ENCODE data around the gene SFXN5. TPM values are rescaled to one million over a fixed set of nuclear protein-coding genes. Genes with fewer than 3 reads are reported as not detected.

Gene SFXN5
- total RNA-seq, 1 experiment from 2014 or later: 31.3 TPM

DNA sequence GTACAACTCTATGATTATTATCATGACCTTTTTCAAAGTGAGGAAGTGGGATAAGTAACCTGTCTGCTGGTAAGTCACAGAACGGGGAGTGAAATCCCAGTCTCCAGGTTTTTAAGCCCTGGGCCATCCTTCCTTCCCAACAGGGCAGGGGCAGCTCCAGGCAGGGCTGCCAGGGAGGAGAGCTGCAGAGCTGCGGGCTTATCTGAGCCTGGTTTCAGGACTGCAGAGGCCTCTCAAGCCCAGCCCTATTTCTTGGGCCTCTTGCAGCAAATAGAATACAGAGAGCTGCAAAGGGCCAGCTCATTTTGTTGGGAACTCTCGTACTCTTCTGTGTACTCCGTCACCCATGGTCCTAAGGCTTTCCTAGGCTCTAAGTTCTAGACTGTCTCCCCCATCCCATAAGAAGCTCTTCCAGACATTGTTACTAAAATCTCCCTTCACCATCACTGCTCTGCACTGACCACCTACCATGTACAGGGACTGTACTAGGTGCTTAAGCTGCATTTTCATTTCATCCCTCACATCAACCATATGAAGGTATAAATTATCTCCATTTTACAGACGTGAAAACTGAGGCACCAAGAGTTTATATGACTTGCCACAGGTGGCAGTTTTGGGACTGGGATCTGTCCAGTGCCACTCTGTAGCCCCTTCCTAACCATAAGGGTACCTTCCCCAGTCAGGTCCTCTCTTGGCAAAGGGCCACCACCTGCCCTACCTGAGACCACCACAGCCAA lies 38.1 kb upstream of the SFXN5 start:
- POLR2A ChIA-PET: no interaction called here
- intact Hi-C loops (cut with micrococcal nuclease; ENCODE audit: unreplicated experiment): loop anchor here (5.0 kb wide), 1 partner anchor 192 kb away; the partner anchor contains the start of gene EMX1
- BruUV-seq (replicated peaks): no TSS peak
- TF ChIP-seq CTCF (IDR thresholded peaks at IDR 0.05; ENCODE audit: insufficient read depth in 1 of 2, low read depth in 1 of 2, low read length in 1 of 2, severe bottlenecking in 1 of 2, unreplicated experiment in 1 of 2): no peak
- no peak overlapping the region for H3K4me3 Mint-ChIP-seq (ENCODE audit: unreplicated experiment)
- no peak overlapping the region for H3K27ac Mint-ChIP-seq (ENCODE audit: unreplicated experiment)
- H3K4me1 Mint-ChIP-seq (ENCODE audit: low read depth, unreplicated experiment): peaks cover 15% of the 10 kb centered on the region
- no peak for DNase-seq
- no peaks in the 10 kb centered on the region; the same call in 1 of the 2 replicates for H3K36me3 ChIP-seq (ENCODE audit: control insufficient read depth, insufficient read depth, low read length)
- no peaks in the 10 kb centered on the region for H3K9me3 Mint-ChIP-seq (ENCODE audit: unreplicated experiment)
- H3K4me1 ChIP-seq: peaks cover 13% of the 10 kb centered on the region
- CTCF ChIA-PET: interaction anchor here (0.6 kb wide), 1 partner anchor 79 kb away, joined by 3 read pairs; no protein-coding TSS in a partner anchor
- no peak overlapping the region for H3K4me3 ChIP-seq (ENCODE audit: low read depth, low read length)
- H3K9me3 ChIP-seq: no peaks in the 10 kb centered on the region
- H3K27me3 ChIP-seq (replicated peaks; ENCODE audit: control insufficient read depth, insufficient read depth, low read length): no peaks in the 10 kb centered on the region
- H3K36me3 Mint-ChIP-seq (ENCODE audit: insufficient read depth, unreplicated experiment): peaks cover 6% of the 10 kb centered on the region
- H3K27me3 Mint-ChIP-seq (ENCODE audit: insufficient read depth, unreplicated experiment): no peaks in the 10 kb centered on the region

GRCh38 chr2:73107211-73107926 lies 35.9 kb upstream of the SFXN5 start:
- DNase-seq: no peak
- Mint-ChIP-seq H3K36me3 (ENCODE audit: insufficient read depth, unreplicated experiment) (peaks cover 6% of the 10 kb centered on the region), H3K4me3 (ENCODE audit: unreplicated experiment) (no peak overlapping the region), H3K27ac (ENCODE audit: unreplicated experiment) (no peak overlapping the region), H3K27me3 (ENCODE audit: insufficient read depth, unreplicated experiment) (no peaks in the 10 kb centered on the region), H3K4me1 (ENCODE audit: low read depth, unreplicated experiment) (peaks cover 15% of the 10 kb centered on the region), H3K9me3 (ENCODE audit: unreplicated experiment) (no peaks in the 10 kb centered on the region)
- BruUV-seq (replicated peaks): no TSS peak
- no peaks in the 10 kb centered on the region for H3K9me3 ChIP-seq
- no peaks in the 10 kb centered on the region for H3K27me3 ChIP-seq (replicated peaks; ENCODE audit: control insufficient read depth, insufficient read depth, low read length)
- H3K4me1 ChIP-seq: peaks cover 13% of the 10 kb centered on the region
- ChIA-PET POLR2A (no interaction called here), CTCF (no interaction called here)
- H3K36me3 ChIP-seq (ENCODE audit: control insufficient read depth, insufficient read depth, low read length): no peaks in the 10 kb centered on the region; the same call in 1 of the 2 replicates
- no peak overlapping the region for H3K4me3 ChIP-seq (ENCODE audit: low read depth, low read length)
- TF ChIP-seq CTCF (IDR thresholded peaks at IDR 0.05; ENCODE audit: insufficient read depth in 1 of 2, low read depth in 1 of 2, low read length in 1 of 2, severe bottlenecking in 1 of 2, unreplicated experiment in 1 of 2): no peak
- intact Hi-C loops (cut with micrococcal nuclease; ENCODE audit: unreplicated experiment): no loop called here

DNA sequence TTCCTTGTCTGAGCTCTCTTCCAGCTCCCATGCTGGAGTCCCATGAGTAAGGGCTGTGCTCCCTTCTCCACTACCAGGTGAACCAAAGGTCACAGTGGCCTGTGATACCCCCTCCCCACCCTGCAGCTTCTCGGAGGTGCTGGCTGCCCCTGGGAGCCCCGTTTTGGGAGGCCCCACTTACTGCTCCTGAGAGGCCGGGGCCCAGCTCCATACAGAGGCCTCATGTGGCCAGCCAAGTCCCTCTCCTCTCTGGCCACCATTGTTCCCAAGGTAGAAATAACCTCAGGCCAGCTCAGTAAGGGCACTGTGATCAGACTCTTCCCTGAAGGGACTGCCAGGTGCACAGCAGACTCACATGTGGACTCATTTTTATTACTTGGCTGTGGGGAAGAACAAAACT lies 35.3 kb upstream of the SFXN5 start:
- CTCF ChIA-PET: no interaction called here
- no peaks in the 10 kb centered on the region for H3K9me3 ChIP-seq
- BruUV-seq (replicated peaks): no TSS peak
- no peak for TF ChIP-seq CTCF (IDR thresholded peaks at IDR 0.05; ENCODE audit: insufficient read depth in 1 of 2, low read depth in 1 of 2, low read length in 1 of 2, severe bottlenecking in 1 of 2, unreplicated experiment in 1 of 2)
- POLR2A ChIA-PET: no interaction called here
- H3K4me1 Mint-ChIP-seq (ENCODE audit: low read depth, unreplicated experiment): peaks cover 15% of the 10 kb centered on the region
- H3K36me3 Mint-ChIP-seq (ENCODE audit: insufficient read depth, unreplicated experiment): peaks cover 1% of the 10 kb centered on the region
- H3K4me3 Mint-ChIP-seq (ENCODE audit: unreplicated experiment): no peak overlapping the region
- H3K27me3 ChIP-seq (replicated peaks; ENCODE audit: control insufficient read depth, insufficient read depth, low read length): no peaks in the 10 kb centered on the region
- H3K27ac Mint-ChIP-seq (ENCODE audit: unreplicated experiment): no peak overlapping the region
- no peak for DNase-seq
- no peaks in the 10 kb centered on the region for H3K27me3 Mint-ChIP-seq (ENCODE audit: insufficient read depth, unreplicated experiment)
- peaks cover 13% of the 10 kb centered on the region for H3K4me1 ChIP-seq
- intact Hi-C loops (cut with micrococcal nuclease; ENCODE audit: unreplicated experiment): no loop called here
- H3K4me3 ChIP-seq (ENCODE audit: low read depth, low read length): no peak overlapping the region
- H3K36me3 ChIP-seq (ENCODE audit: control insufficient read depth, insufficient read depth, low read length): no peaks in the 10 kb centered on the region; the same call in 1 of the 2 replicates
- no peaks in the 10 kb centered on the region for H3K9me3 Mint-ChIP-seq (ENCODE audit: unreplicated experiment)

Measured in Caco-2 (cell line).